Progenitor cell of endocrine pancreas (in vitro differentiated cells): Measurements from ENCODE around the gene GCNA. TPM values are rescaled to one million over a fixed set of nuclear protein-coding genes. Genes with fewer than 3 reads are reported as not detected.
"Not testable (repeated sequence)": the region's sequence is repeated elsewhere in the genome, so short reads cannot be mapped to it uniquely, and the experiment has no call there.

Source experiments
- DNase-seq: peaks from one replicate; pipeline ENCODE4 v3.0.0; 2021; ENCODE audit warnings: low spot score; ENCODE audit not compliant: unreplicated experiment
- H3K27ac Mint-ChIP-seq: 2 replicates; pipeline ENCODE4 v1.8.0; 2021; ENCODE audit warnings: mild to moderate bottlenecking, moderate library complexity, mixed read lengths
- H3K27me3 Mint-ChIP-seq: 2 replicates; pipeline ENCODE4 v1.8.0; 2021; ENCODE audit warnings: mixed read lengths
- H3K36me3 Mint-ChIP-seq: 2 replicates; pipeline ENCODE4 v1.8.0; 2022; ENCODE audit warnings: mixed read lengths; ENCODE audit not compliant: insufficient read depth
- H3K4me1 Mint-ChIP-seq: 2 replicates; pipeline ENCODE4 v1.8.0; 2021; ENCODE audit warnings: low read depth, mixed read lengths
- H3K4me3 Mint-ChIP-seq: 2 replicates; pipeline ENCODE4 v1.8.0; 2021; ENCODE audit warnings: low read depth, mild to moderate bottlenecking, moderate library complexity, mixed read lengths
- H3K9me3 Mint-ChIP-seq: 2 replicates; pipeline ENCODE4 v1.8.0; 2021; ENCODE audit warnings: low read depth, mixed read lengths
- total RNA-seq: library from RNA; stranded (reverse); gene quantifications from 2 replicates; pipeline ENCODE4 v1.2.1, GENCODE V29; 2021
- TF ChIP-seq, protein P1 (sequence below): fragments of 200-600 bp; sonication (generic); IDR thresholded peaks from one replicate; pipeline ENCODE4 v1.5.0; 2021; ENCODE audit warnings: antibody characterized with exemption, mild to moderate bottlenecking; ENCODE audit not compliant: unreplicated experiment

GCNA gene
- total RNA-seq, 1 donor from 2014 or later: 2.7 TPM

DNA sequence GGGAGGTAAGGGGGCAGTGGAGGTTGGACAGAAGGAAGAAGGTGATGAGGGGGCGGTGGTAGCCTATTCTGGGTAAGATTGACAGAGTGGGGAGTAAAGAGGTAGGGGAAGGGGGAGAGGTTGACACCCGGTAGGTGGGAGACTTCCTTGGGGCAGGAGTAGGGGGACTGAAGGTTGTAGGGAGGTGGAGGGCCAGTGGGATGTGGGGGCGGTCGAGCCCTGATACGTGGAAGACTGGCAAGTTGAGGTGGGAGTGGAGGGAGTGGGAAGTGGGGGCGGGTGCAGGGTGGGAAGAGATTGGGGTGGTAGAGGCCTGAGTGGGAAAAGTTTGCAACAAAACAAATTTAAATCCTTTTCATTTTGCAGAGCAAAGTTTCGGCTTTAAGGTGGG is 1.7 kb downstream of the GCNA start:
- H3K27ac Mint-ChIP-seq: peak overlapping the region; percentile 59
- H3K9me3 Mint-ChIP-seq: peaks cover 6% of the 10 kb centered on the region
- H3K27me3 Mint-ChIP-seq: no peaks in the 10 kb centered on the region
- no peak for DNase-seq
- no peak overlapping the region for H3K4me3 Mint-ChIP-seq
- peaks cover 23% of the 10 kb centered on the region for H3K36me3 Mint-ChIP-seq
- TF ChIP-seq, protein P1, sequence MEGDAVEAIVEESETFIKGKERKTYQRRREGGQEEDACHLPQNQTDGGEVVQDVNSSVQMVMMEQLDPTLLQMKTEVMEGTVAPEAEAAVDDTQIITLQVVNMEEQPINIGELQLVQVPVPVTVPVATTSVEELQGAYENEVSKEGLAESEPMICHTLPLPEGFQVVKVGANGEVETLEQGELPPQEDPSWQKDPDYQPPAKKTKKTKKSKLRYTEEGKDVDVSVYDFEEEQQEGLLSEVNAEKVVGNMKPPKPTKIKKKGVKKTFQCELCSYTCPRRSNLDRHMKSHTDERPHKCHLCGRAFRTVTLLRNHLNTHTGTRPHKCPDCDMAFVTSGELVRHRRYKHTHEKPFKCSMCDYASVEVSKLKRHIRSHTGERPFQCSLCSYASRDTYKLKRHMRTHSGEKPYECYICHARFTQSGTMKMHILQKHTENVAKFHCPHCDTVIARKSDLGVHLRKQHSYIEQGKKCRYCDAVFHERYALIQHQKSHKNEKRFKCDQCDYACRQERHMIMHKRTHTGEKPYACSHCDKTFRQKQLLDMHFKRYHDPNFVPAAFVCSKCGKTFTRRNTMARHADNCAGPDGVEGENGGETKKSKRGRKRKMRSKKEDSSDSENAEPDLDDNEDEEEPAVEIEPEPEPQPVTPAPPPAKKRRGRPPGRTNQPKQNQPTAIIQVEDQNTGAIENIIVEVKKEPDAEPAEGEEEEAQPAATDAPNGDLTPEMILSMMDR: no peak
- H3K4me1 Mint-ChIP-seq: peaks cover 1% of the 10 kb centered on the region

DNA sequence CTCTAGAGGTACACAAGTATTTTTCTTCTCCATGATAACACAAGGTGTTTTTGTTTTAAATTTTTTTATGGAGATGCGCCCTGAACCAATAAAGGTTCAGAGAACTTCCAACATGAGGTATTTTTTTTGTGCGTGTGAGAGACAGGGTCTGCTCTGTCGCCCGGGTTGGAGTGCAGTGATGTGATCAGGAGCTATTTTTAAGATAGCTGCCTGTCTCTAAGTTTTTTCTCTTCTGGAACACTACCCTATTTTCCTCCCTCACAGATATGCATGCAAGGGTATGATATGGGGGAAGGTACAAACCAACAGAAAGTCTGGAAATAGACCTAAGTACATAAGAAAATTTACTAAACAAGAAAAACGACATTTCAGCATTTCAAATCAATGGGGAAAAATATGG is 3.0 kb downstream of the GCNA start:
- Mint-ChIP-seq H3K27me3 (no peaks in the 10 kb centered on the region), H3K4me1 (peaks cover 3% of the 10 kb centered on the region), H3K9me3 (peaks cover 14% of the 10 kb centered on the region), H3K4me3 (no peak overlapping the region), H3K27ac (no peak overlapping the region), H3K36me3 (peaks cover 19% of the 10 kb centered on the region)
- DNase-seq: no peak
- TF ChIP-seq, protein P1: no peak

DNA sequence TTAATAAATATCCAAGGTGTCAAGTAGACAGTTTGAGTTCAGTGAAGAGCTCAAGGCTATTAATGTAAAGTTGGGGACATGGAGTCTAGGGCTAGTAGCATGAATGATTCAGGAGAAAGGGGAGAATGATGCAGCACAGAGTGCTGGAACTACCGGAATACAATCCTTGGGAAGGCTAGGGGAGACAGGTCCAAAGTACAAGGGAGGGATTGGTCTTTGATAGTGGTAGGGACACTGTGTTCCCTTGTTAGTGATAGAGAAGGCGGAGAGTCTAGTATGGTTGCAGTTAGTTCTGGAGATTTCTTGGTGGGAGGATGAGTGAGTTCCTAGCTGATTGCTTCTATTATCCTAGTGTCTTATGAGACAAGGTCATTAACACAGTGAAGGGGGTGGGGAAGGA is 8.7 kb downstream of the GCNA start:
- H3K4me1 Mint-ChIP-seq: peaks cover 6% of the 10 kb centered on the region
- no peaks in the 10 kb centered on the region for H3K27me3 Mint-ChIP-seq
- no peak overlapping the region for H3K4me3 Mint-ChIP-seq
- peak overlapping the region; percentile 1 for H3K27ac Mint-ChIP-seq
- H3K9me3 Mint-ChIP-seq: peaks cover 18% of the 10 kb centered on the region
- DNase-seq: no peak
- TF ChIP-seq, protein P1: no peak
- peaks cover 8% of the 10 kb centered on the region for H3K36me3 Mint-ChIP-seq

DNA sequence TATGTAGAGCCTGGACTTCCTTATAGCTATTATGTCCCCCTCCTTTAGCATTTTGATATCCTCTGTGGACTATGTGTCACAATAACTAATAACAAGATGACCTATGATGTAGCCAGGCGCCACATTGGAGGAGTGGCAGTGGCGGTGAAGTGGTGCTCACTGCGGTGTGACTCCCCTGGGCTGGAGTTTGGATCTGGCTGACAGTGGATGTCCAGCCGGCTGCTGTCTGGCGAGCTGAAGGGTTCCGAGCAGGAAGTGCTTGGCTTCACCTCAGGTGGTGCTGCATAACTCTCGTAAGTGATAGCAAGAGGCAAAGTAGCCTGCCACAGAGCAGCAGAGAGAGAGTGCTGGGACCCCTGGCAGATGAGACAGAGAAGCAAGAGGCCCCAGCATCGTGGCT is 15.0 kb downstream of the GCNA start:
- not testable (repeated sequence) for H3K27me3 Mint-ChIP-seq, DNase-seq, H3K36me3 Mint-ChIP-seq, H3K9me3 Mint-ChIP-seq, H3K27ac Mint-ChIP-seq, H3K4me1 Mint-ChIP-seq, H3K4me3 Mint-ChIP-seq

DNA sequence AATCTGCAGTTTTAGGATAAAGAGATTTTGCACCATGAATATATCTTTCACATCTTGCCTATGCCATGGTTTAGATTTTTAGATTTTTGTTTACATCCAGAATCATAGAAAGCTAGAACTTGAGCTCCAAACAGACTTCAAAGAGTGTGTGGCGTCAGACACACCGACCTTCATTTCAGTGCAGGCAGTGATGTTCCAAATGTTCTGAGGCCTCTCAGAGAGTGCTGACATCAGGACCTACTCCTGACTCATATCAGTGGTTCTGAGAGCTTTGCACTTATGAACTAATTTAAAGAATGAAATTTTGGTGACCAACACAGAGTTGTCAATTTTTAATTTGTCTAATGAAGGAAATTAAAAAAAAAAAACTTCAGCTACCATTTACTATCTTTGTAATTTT is 21.7 kb downstream of the GCNA start:
- Mint-ChIP-seq H3K27ac (no peak overlapping the region), H3K4me1 (no peaks in the 10 kb centered on the region), H3K36me3 (peaks cover 26% of the 10 kb centered on the region), H3K27me3 (no peaks in the 10 kb centered on the region), H3K4me3 (no peak overlapping the region), H3K9me3 (peaks cover 23% of the 10 kb centered on the region)
- TF ChIP-seq, protein P1: no peak
- DNase-seq: no peak

DNA sequence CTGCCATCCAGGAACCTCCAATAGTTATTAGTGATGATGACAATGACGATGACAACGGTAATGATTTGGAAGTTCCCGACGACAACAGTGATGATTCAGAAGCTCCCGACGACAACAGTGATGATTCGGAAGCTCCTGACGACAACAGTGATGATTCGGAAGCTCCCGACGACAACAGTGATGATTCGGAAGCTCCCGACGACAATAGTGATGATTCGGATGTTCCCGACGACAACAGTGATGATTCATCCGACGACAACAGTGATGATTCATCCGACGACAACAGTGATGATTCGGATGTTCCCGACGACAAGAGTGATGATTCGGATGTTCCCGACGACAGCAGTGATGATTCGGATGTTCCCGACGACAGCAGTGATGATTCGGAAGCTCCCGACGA is 25.4 kb downstream of the GCNA start:
- no peaks in the 10 kb centered on the region for H3K4me1 Mint-ChIP-seq
- peaks cover 24% of the 10 kb centered on the region for H3K9me3 Mint-ChIP-seq
- TF ChIP-seq, protein P1: no peak
- H3K27me3 Mint-ChIP-seq: no peaks in the 10 kb centered on the region
- H3K27ac Mint-ChIP-seq: no peak overlapping the region
- H3K36me3 Mint-ChIP-seq: peaks cover 38% of the 10 kb centered on the region
- H3K4me3 Mint-ChIP-seq: no peak overlapping the region
- no peak for DNase-seq
